VCaP (cell line): ENCODE data around the gene DPF3.

ENCODE experiments used
- H3K27ac ChIP-seq: fragments of 450-650 bp; 2 replicates; pipeline ENCODE4 v1.5.1; 2017
- CTCF ChIP-seq: fragments of 450-650 bp; conservative IDR thresholded peaks from 2 replicates; pipeline ENCODE4 v1.5.1; 2017; ENCODE audit warnings: mild to moderate bottlenecking, moderate library complexity

The DPF3 gene

DNA sequence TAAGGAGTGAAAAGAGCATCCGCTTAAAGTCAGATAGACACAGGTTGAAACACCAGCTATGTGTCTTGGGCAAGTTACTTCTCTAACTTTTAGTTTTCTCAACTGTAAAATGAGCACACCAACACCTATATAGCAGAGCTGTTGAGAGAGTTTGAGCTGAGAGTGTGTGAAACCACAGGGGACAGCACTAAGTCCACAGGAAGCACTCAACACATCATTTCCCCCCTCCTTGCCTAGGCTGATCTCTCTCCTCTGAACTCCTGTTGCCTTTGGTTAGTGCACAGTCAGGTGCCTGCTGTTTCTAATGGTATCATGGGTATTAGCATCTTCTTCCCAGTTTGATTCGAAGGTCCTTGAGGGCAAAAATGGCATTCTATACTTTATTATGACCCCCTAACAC lies 176.7 kb downstream of the DPF3 start:
- H3K27ac ChIP-seq, result no peak overlapping the region
- no peak for TF ChIP-seq CTCF

DNA sequence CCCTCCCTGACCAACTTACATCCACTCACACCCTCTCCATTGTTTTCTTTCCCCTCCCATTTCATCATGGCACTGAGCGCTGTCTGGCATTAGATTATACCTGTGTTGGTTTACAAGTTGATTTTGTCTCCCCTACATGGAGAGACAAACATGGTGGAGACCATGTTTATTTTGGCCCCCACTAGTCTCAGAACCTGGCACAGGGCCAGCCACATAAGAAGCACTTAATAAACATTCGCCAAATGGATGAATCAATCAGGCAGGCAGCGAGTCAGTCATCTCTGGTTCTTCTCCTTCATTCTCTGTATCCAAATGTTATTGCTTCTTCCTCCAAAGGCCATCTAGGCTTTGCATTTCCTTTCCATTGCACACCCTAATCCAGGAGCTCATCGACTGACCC lies 177.4 kb downstream of the DPF3 start:
- TF ChIP-seq CTCF, result no peak

GRCh38 chr14:72715850-72716228 lies 178.1 kb downstream of the DPF3 start:
- H3K27ac ChIP-seq, result no peak overlapping the region
- no peak for TF ChIP-seq CTCF

More for the DNA sequence above, 177.4 kb downstream of the DPF3 start:
- no peak overlapping the region for H3K27ac ChIP-seq

DNA sequence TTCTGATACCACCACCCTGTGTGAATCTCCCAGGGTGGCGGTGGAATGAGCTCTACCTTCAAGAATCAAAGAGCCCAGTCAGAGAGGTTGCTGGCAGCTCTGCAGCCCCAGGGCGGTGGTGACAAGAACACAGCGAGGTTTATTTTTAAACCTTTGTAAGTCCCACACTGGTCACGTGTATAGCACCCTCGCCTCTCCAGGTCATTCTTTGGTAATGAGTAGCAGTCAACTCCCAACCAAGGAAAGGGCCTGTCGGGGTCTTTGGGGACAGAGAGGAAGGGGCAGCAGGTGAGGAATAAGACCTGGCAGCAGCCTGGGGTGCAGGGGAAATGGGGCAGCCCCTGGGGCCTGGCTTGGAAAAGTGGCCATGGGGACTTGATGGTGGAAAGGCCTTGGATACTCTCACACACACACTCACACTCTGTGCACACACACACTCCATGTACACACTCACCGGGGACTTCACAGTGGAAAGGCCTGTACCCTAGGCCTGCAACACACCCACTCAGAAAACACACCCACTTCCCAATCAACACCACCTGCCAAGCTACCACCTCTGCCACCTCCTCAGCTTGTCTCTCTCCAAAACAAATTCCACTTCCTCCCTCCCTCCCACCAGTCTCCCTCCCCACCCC lies 178.6 kb downstream of the DPF3 start:
- no peak overlapping the region for H3K27ac ChIP-seq
- no peak for TF ChIP-seq CTCF

DNA sequence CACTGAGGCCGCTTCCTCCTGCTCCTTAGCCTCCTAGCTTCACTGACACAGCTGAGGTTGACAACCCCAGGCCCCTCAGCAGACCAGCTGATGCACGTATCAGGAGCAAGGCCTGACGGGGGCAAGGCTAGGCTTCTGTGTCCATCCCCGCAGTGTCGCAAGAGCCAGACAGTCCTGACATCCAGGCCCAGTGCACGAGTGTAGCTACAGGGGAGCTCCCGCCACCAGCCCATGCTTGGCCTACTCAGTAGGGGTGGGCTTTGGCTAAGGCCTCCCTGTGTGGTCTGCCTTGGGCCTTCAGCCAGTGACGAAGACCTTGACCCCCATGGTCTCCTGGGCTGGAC lies 179.1 kb downstream of the DPF3 start:
- TF ChIP-seq CTCF, result no peak
- no peak overlapping the region for H3K27ac ChIP-seq

DNA sequence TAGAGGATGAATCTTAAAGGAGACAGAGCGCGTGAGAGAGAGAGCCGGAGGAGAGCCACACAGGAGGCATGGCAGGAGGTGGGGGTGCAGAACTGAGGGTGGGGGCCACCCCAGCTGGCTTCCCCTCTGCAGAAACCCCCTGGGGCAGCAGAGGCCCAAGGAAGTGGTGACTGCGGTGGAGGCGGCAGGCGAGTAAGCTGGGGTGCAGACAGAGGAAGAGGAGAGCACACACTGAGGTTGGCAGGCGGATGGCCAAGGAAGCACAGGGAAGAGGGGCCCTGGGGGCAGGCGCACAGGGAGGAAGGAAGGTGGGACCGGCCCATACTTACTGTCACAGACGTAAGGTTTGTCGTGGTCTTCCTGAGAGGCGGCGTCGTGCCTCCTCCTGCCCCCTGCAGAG lies 179.8 kb downstream of the DPF3 start:
- TF ChIP-seq CTCF, result no peak
- H3K27ac ChIP-seq, result no peak overlapping the region

- H3K27ac ChIP-seq, result no peak overlapping the region
- no peak for TF ChIP-seq CTCF
These were observed 182.0 kb downstream of the DPF3 start for GRCh38 chr14:72711936-72712335.
